Fibroblast of peridontal ligament (primary cell): Measurements from ENCODE around the gene STK32B.
"Not testable (repeated sequence)": the region's sequence is repeated elsewhere in the genome, so short reads cannot be mapped to it uniquely, and the experiment has no call there.

Experiments used
- DNase-seq: peaks from one replicate; pipeline ENCODE4 v3.0.0-alpha.2; 2010; ENCODE audit errors: extremely low read depth

The STK32B gene

DNA sequence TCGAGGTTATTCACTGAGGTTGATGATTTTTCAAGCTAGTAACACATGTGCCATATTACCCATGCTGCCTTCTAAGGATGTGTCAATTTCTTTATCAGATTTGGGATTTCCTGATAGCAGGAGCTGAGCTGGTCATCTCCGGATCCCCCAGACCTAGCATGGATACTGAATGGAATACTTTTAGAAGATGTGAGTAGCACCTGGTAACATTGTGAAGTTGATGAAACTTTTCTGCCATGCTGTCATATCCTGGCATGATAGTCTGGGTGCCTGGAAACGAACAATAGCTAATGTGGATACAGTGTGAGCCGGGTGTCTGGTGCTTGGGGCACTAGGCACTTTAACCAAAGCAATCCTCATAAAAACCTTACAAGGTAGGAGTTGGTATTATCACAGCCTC is 21.1 kb upstream of the STK32B start:
- DNase-seq = no peak

DNA sequence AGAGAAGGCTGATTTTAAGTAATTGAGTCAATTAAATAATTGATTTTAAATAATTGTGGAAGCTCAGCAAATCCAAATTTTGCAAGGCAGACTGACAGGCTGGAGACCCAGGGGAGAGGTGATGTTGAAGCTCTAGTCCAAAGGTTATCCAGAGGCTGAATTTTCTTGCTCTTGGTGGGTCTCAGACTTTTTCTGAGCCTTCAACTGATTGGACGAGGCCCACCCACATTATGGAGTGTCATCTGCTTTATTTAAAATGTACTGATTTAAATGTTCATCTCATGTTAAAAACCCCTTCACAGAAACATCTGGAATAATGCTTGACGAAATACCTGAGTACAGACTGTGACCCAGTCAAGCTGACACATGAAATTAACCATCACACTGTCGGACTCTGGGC is 20.4 kb upstream of the STK32B start:
- no peak for DNase-seq

DNA sequence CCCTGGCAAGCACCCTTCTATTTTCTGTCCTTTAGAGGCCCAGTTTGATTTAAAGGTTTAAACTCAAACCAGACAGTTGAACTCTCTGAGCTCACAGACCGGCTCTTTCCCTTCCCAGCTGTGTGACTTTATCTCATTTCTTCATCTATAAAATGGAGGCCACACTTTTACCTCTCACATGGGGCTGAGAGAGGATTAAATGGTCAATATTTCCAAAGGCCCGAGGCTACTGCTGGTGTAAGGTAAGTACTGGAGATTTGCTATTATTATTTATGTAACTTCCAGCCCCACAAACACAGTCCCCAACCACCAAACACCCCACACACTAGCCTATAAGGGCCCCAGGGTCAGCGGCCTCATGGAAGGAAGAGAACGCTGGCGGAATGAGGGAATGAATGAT is 18.5 kb upstream of the STK32B start:
- DNase-seq = no peak

DNA sequence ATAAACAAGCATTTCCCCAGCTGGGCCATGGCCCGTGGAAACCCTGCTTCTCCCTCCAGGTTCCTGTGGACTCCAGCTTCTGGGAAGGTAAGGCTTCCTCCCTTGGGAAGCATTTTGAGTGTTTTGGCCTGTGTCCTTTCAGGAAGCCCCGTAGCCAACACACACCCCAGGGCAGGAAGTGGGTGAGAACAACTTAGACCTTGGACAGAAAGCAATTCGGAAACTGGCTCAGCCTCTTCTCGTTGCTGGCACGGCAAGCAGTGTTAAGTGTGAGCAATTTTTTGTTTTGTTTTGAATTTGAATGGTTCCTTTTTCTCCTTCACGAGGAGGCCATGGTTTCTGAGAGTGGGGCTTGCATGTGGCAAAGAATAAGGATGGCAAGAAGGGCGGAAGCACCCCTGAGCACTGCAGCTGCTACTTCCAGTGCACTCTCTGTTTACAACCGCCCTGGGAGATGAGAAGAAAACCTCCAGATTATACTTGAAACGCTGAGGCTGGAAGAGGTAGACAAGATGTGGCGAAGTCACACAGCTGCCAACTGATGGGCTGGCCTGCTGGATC is 17.9 kb upstream of the STK32B start:
- DNase-seq = peak; percentile 25

DNA sequence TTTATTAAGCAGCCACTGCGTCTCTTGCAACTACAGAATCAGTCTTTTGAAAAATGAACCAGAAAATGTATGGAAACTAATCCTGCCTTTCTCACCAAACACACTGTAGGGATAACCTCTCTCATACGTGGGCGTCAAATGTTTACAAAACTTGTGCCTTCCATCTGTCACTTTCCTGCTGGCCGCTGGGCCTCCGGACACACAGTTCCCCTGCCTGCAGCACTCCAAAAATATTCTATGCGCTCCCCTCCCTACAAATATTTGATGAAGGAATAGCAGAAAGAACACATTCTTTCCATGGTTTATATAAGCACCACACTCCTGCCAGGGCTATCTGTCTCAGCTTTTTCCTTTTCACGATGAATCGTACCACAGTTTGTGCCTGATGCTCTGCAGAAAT is 17.1 kb upstream of the STK32B start:
- DNase-seq = peak; percentile 27

DNA sequence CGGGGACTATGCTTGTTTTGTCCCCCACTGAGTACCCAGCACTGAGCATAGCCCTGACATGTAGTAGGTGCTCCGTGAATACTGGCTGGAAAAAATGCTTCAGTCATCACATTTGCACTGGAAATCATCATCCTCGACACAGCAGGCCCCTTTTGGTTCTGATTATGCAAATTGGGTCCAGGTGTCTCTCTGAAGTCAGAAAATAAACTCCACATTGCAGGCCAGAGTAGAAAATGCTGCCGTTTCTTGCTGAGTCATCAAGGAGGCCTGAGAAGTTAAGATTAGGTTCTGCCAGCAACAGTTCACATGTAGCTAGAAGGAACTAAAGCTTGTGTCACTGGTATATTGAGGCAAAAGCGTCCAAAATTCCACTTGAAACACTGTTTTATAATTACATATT is 15.0 kb upstream of the STK32B start:
- DNase-seq = peak; percentile 90

DNA sequence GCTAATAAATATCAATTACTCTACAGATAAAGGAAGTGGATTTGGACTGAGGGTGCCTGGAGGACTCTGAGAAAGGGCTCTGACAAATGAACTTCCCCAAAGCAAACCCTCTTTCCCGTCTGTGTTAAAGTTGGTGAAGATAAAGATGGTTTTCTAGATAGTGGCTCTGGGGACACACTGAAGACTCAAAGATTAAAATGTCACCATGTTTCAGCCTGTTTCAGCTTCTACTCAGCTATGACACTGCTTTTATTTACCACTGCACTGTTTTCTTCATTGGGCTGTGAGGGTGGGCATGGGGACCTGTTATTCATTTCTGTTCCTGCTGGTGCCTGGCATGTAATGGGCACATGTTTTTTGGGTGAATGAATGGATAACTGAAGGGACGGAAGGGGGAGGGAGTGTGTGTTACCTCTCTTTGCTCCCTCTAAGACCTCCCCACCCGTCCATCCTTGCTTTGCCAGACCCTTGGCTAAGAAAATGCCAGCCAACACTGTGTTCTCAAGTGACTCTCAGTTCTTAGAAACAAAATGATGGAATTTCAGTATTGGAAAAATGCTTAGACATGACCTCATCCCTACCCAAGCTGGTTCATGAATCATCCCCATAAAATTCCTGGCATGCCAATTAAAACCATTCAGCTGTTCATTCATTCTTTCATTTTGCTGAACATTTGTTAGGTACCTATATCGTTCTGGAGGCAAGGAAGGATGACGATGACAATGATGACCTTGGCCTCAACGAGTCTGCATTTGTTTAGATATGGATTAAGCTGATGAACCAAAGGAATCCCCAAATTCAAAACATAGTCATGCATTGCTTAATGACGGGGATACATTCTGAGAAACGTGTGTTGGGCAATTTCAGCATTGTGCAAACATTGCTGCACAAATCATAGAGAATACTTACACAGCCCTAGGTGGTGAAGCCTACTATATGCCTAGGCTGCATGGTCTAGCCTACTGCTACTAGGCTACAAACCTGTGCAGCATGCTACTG is 13.4 kb upstream of the STK32B start:
- peak; percentile 99 for DNase-seq

DNA sequence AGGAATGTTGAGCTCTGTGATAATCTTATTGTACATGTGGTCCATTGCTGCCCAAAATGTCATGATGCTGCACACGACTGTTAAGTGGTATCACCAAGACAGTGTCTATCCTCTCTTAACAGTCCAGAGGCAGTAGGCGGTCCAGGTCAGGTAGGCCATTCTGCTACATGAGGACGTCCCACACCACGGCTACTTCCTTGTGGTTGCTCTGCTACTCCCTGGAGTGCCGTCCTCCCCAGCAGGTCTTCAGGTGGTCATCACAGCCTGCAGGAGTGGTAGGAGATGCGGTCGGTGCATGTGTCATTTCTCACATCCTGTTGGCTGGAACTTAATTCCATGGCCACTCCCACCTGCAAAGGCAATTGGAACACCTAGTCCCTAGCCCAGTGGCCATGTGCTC is 11.5 kb upstream of the STK32B start:
- DNase-seq = no peak

DNA sequence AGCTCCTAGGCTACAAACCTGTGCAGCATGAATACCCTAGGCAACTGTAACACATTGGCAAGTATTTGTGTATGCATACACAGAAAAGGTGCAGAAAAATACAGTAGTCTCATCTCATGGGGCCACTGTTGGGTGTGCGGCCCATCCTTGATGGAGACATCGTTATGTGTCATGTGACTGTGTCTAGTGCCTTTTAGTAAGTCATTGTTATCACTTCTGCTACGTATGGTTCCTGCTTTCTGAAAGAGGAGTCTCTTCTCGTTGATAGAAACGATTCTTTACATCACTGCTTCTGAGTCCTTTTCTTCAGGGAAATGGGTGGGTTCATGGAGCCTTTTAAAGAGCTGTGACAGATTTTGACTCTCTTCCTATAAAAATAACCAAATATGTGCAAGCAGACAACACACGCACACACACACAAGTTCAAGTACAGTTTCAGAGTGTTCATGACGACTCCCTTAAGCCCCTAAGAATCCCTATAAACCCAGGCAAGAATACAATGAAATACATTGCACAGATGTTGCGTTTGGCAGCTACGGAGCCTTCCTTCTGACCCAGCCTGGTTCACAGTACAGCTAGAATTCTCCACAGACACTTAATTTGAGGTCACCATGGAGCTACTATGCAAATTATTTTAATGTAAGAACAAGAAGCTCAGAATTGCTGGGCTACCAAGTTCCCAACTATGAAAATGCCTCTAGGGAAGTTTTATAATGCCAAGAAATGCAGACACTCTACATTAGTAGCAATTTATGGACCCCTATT is 10.2 kb upstream of the STK32B start:
- DNase-seq = peak; percentile 29

DNA sequence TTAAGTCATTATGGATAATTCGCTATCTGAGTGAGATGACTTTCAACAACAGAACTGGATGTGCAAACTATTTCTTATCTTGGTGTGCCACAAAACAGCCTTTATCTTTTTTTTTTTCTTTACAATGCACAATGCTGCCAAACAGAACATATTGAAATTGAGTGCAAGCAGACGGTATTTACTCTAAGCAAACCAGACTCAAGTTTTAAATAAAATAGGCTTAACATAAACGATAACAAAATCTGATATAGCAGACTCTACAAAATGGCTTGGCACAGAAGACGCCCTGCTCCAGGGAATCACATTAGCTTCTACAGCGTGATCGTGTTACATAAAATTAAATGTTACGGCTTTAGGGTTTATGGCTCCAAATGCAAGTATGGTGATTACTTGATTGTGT is 9.6 kb upstream of the STK32B start:
- DNase-seq = peak; percentile 67

DNA sequence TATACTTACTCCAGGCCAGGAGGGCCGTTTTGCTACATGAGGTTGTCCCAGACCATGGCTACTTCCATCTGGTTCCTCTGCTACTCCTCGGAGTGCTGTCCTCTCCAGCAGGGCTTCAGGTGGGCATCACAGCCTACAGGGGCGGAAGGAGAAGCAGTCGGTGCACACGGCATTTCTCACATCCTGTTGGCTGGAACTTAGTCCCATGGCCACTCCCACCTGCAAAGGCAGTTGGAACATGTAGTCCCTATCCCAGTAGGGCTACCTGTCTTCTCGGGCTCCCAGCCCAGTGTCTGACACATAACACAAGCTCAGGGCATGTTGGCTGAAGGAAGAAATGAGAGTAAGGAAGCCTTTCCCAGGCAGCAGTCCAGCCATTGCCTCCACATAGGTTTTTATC is 7.7 kb upstream of the STK32B start:
- DNase-seq = no peak

DNA sequence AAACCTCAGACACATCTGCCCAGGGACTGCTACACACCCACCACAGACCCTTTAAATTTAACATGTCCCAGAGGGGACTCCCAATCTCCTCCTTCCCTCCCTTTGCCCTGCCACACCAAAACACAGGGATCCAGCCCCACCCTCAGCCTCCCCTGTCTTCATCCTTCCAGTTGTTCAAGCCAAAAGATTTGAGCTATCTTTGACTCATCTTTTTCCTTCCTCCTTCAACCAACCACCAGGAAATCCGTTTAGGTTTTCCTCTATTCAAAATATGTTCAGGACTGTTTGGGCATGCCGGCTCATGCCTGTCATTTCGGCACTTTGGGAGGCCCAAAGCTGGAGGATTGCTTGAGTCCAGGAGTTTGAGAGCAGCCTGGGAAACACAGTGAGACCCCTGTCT is 6.9 kb upstream of the STK32B start:
- no peak for DNase-seq

DNA sequence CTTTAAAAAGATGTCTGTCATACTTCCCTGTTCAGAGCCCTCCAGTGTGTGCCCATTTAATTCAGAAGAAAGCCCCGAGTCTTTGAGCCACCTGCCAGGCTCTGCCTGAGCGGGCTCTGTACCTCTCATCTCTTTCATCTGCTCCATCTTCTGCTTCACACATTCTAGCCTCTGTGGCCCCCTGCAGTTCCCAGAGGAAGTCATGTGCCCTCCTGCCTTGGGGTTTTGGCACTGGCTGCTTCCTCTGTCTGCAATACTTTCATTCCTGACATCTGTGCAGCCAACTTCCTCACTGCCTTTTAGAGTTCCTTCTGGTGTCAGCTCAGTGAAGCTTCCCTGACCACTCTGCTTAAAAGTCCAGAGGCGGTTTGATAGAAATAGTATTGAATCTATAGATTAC is 6.2 kb upstream of the STK32B start:
- peak; percentile 34 for DNase-seq

DNA sequence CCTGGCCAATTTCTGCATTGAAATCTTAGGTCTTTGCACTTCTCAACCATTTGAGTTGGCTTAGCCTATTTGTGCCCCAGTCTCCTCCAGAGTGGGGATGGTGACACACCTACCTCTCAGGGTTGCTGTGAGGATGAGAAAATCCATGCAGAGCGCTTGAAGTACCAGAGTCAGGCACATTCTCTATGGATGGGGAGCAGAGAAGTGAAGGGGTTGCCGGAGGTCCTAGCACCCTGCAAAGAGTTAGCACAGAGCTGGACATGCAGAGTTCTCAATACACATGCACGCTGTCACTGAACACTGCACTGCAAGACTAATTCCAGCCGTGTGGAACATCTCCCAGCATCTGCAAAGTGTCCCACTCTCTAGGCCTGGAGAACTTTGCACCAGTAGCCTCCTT is 2.6 kb upstream of the STK32B start:
- no peak for DNase-seq

DNA sequence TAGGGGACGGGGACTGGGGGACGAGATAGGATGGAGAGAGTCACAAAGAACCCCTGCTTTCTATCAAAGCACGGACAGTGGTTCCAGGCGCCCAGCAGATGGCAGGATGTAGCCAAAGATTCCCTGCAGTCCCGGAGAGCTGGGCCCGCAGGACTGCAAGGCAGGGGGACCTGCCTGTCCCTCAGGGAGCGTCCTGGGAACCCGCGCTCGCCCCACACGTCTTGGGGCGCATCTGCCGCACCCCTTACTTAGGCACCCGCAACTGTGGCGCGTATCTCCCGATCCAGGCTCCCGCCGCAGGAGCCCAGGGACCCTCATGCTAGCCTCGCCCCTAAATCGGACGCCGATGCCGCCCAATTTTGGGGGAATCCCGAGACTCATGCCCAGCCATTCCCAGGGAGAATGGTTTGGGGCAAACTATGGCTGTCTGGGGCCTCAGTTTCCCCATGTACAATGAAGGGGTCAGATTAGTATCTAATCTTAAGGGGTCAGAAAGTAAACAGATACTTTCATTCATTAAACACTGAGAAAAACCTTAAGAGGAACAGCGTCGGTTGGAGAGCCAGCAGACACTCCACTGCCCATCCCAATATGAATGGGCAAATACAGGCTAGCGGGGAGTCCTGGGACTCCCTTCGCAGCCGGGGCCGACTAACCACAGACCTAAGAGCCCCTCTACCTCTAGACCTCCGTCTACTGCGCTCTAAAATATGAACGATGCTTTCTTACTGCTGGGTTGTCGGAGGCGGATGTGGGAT is 581 bp upstream of the STK32B start:
- DNase-seq = peak; percentile 81

DNA sequence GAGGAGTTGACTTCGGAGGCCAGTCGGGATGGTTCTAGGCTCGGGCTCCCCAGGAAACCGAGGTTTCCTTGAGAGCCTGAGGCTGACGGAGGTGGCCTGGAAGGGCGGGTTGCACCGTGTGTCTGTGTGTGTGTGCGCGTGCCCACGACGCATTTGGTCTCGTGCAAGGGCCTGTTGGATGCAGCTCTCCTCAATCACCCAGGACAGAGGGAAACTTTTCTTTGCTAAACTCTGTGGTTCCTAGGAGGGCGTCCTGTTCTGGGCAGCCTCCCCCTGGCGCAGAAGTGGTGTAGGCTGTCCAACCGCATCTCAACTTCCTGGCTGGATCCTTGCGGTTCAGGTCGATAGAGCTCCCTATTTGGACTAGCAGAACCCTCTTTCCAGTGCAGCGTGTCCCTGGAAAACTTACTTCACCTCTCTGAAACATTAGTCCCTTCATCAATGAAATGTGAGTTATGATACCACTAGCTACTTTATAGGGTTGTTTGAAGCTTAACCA is 973 bp downstream of the STK32B start:
- DNase-seq = peak; percentile 29

DNA sequence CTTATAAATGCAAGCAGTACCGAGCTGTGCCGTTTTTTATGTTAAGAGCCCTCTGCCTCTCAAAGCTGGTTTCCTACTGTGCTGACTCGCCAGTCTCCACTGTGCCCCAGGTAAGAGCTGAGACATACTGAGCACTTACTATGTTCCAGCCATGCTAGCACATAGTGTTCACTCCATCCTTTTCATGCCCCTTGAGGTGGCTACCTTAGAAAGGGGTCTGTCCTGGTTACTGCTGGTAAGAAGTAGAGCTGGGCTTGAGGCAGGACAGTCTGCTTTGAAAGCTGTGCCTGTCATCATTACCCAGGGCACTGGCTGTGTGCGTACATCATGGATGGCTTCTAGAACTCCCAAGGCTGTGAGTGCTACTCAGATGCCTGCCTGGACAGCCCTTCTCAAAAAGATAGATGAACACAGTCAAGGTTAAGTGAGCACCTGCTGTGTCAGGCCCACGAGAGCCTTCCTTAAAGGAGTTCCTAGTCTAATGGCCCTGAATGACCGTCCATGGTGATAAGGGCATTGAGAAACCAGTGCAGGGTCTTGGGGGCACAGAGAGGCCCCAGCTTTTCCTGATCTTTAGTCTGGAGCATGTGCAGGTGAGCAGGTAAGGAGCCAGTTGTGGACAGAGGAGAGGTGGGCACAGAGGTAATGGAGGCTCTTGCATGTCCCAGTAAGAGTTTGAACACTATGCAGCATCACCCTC is 1.6 kb downstream of the STK32B start:
- no peak for DNase-seq

DNA sequence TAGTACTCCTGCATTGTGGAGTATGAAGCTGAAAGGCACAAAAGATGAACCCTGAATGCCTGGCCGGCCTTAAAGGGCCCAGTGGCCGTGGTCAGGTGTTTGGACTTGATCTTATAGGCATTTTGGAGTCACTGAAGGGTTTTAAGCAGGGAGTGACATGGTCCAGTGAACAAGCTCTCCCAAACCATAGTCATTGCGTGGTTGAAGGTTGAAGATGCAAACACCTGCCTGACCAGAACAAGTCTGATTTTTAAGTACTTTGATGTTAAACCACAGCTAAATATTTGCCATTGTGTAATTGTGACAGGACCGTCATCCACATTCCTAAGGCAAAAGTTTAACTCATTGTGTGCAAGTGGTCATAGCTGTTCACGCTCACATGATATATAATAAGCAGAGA is 3.3 kb downstream of the STK32B start:
- DNase-seq = no peak

DNA sequence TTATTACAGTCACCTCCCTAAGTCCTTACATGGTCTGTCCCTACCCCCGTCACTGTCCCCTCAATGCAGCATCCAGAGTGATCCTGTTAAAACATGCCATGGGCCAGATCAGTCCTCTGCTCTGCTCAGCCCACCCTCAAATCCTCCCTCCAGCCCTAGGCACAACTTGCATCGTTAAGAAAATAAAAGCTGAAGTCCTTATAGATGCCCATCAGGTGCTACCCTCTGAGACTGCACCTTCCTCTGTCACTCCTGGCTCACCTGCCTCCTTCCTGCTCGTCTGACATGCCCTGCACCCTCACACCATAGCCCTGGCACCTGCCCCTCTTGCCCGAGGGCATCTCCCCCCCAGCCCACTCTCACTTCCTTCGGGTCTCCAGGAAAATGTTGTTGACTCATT is 4.1 kb downstream of the STK32B start:
- no peak for DNase-seq

DNA sequence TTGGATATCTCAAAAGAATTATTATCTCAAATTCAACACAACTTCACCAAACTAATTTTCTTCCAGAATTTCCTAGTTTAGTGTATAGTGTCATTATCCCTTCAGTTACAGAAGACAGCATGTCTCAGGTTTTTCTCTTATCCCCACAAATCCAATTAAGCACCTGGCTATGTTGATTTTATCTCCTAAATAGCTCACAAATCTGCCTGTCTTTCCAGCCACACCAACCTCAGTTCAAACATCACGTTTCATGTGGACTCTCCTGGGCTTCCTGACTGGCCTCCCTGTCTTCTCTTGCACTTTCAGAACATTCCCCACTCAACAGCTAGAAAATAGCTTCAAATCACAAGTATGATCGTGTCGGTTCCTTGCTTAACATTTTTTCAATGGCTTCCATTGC is 14.8 kb downstream of the STK32B start:
- DNase-seq = no peak

DNA sequence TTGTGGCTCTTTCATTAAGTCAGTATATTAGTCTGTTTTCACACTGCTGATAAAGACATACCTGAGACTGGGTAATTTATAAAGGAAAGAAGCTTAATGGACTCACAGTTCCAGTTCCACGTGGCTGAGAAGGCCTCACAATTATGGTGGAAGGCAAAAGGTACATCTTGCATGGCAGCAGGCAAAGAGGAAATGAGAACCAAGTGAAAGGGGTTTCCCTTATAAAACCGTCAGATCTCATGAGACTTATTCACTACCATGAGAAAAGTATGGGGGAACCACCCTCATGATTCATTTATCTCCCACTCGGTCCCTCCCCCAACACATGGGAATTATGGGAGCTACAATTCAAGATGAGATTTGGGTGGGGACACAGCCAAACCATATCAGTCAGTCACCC is 15.7 kb downstream of the STK32B start:
- not testable (repeated sequence) for DNase-seq
